ENCODE results near the gene HSPBP1. TPM values are rescaled to one million over a fixed set of nuclear protein-coding genes. Genes with fewer than 3 reads are reported as not detected.

Gene HSPBP1
- total and polyA plus RNA-seq, 2 donors from 2014 or later = 37.6 to 55.9 TPM

GRCh38 chr19:55269299-55269698 is 10.6 kb downstream of the HSPBP1 start:
- Histone ChIP-seq H3K27ac (ENCODE audit: low read depth in 2 of 2, low read length in 2 of 2) (no peak overlapping the region), H3K9me3 (ENCODE audit: control insufficient read depth in 2 of 3, insufficient read depth in 1 of 3, low read length in 3 of 3) (peaks cover 0 to 4% (median 0%) of the 10 kb centered on the region in 3 donors), H3K27me3 (ENCODE audit: control insufficient read depth, insufficient read depth, low read length) (no peaks in the 10 kb centered on the region), H3K4me3 (ENCODE audit: low read length in 3 of 3) (no peak overlapping the region), H3K9ac (ENCODE audit: low read length in 3 of 3) (no peak overlapping the region), H3K4me1 (ENCODE audit: control insufficient read depth in 2 of 3, insufficient read depth in 2 of 3, low read depth in 1 of 3, low read length in 3 of 3) (no peaks in the 10 kb centered on the region), H3K36me3 (ENCODE audit: control insufficient read depth in 2 of 3, insufficient read depth in 3 of 3, low read length in 3 of 3) (peaks cover 0 to 9% (median 7%) of the 10 kb centered on the region in 3 donors)
- intact Hi-C loops (cut with DNase I) = loop anchor here (10.0 kb wide), 1 partner anchor 346 kb away; no protein-coding TSS in a partner anchor
- no peak for TF ChIP-seq CTCF (IDR thresholded peaks at IDR 0.05; ENCODE audit: borderline replicate concordance, extremely low read depth, insufficient read depth)
- DNase-seq = no peak
- FAIRE-seq = no peak

GRCh38 chr19:55266840-55267239 is 13.1 kb downstream of the HSPBP1 start:
- no peak for FAIRE-seq
- no peak overlapping the region for H3K4me3 ChIP-seq (ENCODE audit: low read length in 3 of 3)

GRCh38 chr19:55266404-55266803 is 13.5 kb downstream of the HSPBP1 start:
- Histone ChIP-seq H3K9ac (ENCODE audit: low read length in 3 of 3) (no peak overlapping the region), H3K27ac (ENCODE audit: low read depth in 2 of 2, low read length in 2 of 2) (no peak overlapping the region), H3K4me1 (ENCODE audit: control insufficient read depth in 2 of 3, insufficient read depth in 2 of 3, low read depth in 1 of 3, low read length in 3 of 3) (no peaks in the 10 kb centered on the region), H3K4me3 (ENCODE audit: low read length in 3 of 3) (no peak overlapping the region), H3K36me3 (ENCODE audit: control insufficient read depth in 2 of 3, insufficient read depth in 3 of 3, low read length in 3 of 3) (peaks cover 0 to 4% (median 0%) of the 10 kb centered on the region in 3 donors), H3K27me3 (ENCODE audit: control insufficient read depth, insufficient read depth, low read length) (no peaks in the 10 kb centered on the region), H3K9me3 (ENCODE audit: control insufficient read depth in 2 of 3, insufficient read depth in 1 of 3, low read length in 3 of 3) (peaks cover 0 to 4% (median 0%) of the 10 kb centered on the region in 3 donors)
- intact Hi-C loops (cut with DNase I) = loop anchor here (10.0 kb wide), 1 partner anchor 348 kb away; no protein-coding TSS in a partner anchor
- no peak for TF ChIP-seq CTCF (IDR thresholded peaks at IDR 0.05; ENCODE audit: borderline replicate concordance, extremely low read depth, insufficient read depth)
- DNase-seq = no peak
- FAIRE-seq = no peak

More at GRCh38 chr19:55266840-55267239, 13.1 kb downstream of the HSPBP1 start:
- no peak overlapping the region for H3K27ac ChIP-seq (ENCODE audit: low read depth in 2 of 2, low read length in 2 of 2)
- peaks cover 0 to 4% (median 0%) of the 10 kb centered on the region in 3 donors for H3K36me3 ChIP-seq (ENCODE audit: control insufficient read depth in 2 of 3, insufficient read depth in 3 of 3, low read length in 3 of 3)
- no peak for TF ChIP-seq CTCF (IDR thresholded peaks at IDR 0.05; ENCODE audit: borderline replicate concordance, extremely low read depth, insufficient read depth)
- intact Hi-C loops (cut with DNase I) = loop anchor here (10.0 kb wide), 1 partner anchor 348 kb away; no protein-coding TSS in a partner anchor
- no peaks in the 10 kb centered on the region for H3K4me1 ChIP-seq (ENCODE audit: control insufficient read depth in 2 of 3, insufficient read depth in 2 of 3, low read depth in 1 of 3, low read length in 3 of 3)
- no peak overlapping the region for H3K9ac ChIP-seq (ENCODE audit: low read length in 3 of 3)
- H3K27me3 ChIP-seq (ENCODE audit: control insufficient read depth, insufficient read depth, low read length) = no peaks in the 10 kb centered on the region
- no peak for DNase-seq
- H3K9me3 ChIP-seq (ENCODE audit: control insufficient read depth in 2 of 3, insufficient read depth in 1 of 3, low read length in 3 of 3) = peaks cover 0 to 4% (median 0%) of the 10 kb centered on the region in 3 donors
